Fibroblast of the aortic adventitia (primary cell): ENCODE results near the gene GADD45B. TPM values are rescaled to one million over a fixed set of nuclear protein-coding genes. Genes with fewer than 3 reads are reported as not detected.
"Not testable (repeated sequence)": the region's sequence is repeated elsewhere in the genome, so short reads cannot be mapped to it uniquely, and the experiment has no call there.

ENCODE experiments used
- DNase-seq: peaks from one replicate; pipeline ENCODE4 v3.0.0-alpha.2; 2010; ENCODE audit warnings: low read depth
- H3K4me3 ChIP-seq: 2 replicates; pipeline ENCODE4 v1.5.1; 2011; ENCODE audit warnings: low read depth, mild to moderate bottlenecking, control low read depth, low read length, moderate library complexity
- CTCF ChIP-seq: IDR thresholded peaks from 2 replicates; pipeline ENCODE4 v1.5.1; 2011; ENCODE audit warnings: mild to moderate bottlenecking, low read length, control low read depth, inconsistent platforms; ENCODE audit not compliant: insufficient read depth
- total RNA-seq: library from RNA; depleted of rRNA; stranded (reverse); fragments of >200 nt; gene quantifications from 2 replicates; pipeline ENCODE4 v1.2.3, GENCODE V29; 2012; ENCODE audit warnings: low replicate concordance

GADD45B gene
- total RNA-seq, 1 donor: 14.3 TPM

DNA sequence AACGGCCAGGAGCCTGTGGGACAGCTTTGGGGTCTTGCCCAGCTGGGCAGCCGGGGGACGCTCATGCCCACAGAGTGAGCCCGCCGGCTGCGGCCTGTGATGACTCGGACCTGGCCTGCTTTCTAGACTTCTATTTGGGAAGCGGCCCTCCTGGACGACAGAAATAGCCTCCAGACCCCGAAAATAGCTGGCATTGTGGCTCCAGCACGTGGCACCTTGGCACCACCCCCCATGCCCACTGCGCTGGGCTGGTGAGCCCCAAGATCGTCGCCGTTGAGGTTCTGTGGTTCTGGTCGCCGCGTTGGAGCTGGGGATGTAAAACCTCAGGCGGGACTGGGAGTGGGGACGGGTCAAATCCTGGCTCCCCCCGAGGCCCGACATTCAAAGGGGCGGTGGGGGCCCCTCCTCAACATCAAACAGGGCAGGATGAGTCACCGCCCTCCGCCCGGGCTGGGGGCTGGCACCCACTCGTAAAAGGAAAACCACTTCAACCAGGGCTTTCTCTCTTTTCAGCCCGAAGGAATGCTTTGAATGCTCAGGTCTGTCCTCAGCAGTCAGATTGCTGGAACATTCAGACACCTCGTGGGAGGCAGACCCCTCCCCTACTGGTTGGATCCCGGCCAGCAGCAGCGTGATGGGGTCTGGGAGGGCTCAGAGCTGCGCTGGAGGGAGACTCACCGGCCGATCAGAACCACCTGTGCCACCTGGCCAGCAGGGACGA, 42.1 kb downstream of the GADD45B start:
- DNase-seq: no peak
- no peak overlapping the region for H3K4me3 ChIP-seq
- TF ChIP-seq CTCF: no peak

DNA sequence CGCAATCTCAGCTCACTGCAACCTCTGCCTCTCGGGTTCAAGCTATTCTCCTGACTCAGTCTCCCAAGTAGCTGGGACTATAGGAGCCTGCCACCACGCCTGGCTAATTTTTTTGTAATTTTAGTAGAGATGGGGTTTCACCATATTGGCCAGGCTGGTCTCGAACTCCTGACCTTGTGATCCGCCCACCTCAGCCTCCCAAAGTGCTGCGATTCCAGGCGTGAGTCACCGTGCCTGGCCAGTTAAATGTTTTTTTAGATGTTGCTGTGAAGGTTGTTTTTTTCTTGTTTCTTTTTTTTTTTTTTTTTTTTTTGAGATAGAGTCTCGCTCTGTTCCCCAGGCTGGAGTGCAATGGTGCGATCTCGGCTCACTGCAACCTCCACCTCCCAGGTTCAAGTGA, 42.9 kb downstream of the GADD45B start:
- H3K4me3 ChIP-seq, DNase-seq: not testable (repeated sequence)

DNA sequence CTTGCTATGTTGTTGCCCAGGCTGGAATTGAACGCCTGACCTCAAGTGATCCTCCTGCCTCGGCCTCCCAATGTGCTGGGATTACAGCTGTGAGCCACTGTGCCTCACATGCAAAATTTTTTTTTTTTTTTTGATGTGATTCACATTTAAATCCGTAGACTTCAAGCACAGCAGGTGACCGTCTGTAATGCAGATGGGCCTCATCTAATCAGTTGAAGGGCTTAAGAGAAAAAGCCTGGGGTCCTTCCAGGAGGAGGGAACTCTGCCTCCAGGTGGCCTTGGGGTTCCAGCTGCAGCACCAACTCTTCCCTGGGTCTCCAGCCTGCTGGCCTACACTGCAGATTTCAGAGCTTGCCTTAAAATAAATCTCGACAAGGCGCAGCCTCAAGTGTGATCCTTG, 43.6 kb downstream of the GADD45B start:
- H3K4me3 ChIP-seq: no peak overlapping the region
- DNase-seq: no peak
- no peak for TF ChIP-seq CTCF

DNA sequence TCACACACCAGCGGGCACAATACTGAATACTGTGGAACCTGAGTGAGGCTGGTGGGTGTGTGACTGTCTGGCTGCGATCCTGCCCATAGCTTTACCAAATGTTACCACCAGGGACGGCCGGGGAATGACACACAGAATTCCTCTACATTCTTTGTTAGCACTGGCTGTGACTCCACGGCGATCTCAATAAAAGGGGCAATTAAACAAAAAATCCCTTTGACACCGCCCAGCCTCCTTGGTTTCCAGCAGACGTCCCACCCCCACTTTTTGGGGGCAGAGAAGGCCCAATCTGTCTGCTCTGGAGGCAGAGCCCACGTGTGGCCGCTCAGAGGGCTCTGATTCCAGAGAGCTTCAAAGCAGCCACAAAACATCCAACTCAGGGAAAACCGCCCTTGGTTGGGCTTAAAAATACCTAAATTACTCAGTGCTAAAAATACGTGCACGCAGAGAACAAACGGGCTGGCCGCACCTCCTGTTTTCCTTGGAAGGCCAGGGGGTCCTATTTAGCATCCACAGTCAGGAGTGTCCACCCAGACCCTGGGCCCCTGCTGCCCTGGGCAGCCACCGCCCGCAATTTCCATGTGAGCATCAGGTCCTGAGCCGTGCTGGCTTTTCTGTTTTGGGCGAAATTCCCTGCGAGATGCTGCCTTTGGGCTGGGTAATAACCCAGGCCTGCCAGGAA, 47.8 kb downstream of the GADD45B start:
- peak; percentile 63 for TF ChIP-seq CTCF
- peak; percentile 79 for DNase-seq

GRCh38 chr19:2524361-2524839, 48.5 kb downstream of the GADD45B start:
- TF ChIP-seq CTCF: no peak
- no peak for DNase-seq
- H3K4me3 ChIP-seq: no peak overlapping the region

More for the DNA sequence above, 47.8 kb downstream of the GADD45B start:
- no peak overlapping the region for H3K4me3 ChIP-seq

DNA sequence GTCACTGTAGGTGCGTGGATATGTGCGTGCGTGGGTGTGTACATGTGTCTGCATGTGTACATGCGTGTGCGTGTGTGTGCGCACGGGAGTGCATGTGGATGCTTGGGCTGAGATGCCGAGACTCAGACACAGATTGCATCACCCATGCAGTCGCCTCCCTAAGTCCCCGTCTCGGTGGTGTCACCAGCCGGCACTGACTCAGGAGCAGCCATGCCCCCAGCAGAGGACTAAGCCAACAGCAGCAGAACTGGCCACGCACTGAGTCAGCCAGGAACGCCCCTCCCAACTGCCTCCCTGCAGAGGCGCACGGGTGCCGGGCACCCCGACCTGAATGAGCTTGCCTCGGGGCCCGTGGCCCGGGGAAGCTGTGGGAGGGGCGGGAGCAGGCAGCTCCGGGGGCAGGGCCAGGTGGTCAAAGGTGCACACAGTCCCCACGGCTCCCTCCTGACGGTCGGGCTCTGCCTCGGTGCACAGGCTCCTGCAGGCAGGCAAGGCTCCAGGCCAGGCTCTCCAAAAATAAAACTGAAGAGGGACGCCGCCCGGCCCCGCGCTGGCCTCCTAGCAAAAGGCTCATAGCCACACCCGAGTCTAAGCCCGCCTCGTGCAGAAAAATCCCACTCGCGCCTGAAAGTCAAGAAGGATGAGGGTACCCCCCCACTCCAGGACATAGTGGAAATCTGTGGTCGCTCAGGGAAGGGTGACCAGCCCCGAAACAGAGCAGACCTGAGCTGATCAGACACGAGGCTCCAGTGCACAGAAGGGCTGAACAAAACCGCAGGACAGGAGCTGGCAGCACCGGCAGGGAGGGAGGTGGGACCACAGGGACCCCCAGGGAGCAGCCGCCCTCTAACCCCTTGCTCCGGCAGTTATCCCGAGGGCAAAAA, 49.2 kb downstream of the GADD45B start:
- TF ChIP-seq CTCF: no peak
- DNase-seq: peak; percentile 51
- H3K4me3 ChIP-seq: peak overlapping the region; percentile 4

DNA sequence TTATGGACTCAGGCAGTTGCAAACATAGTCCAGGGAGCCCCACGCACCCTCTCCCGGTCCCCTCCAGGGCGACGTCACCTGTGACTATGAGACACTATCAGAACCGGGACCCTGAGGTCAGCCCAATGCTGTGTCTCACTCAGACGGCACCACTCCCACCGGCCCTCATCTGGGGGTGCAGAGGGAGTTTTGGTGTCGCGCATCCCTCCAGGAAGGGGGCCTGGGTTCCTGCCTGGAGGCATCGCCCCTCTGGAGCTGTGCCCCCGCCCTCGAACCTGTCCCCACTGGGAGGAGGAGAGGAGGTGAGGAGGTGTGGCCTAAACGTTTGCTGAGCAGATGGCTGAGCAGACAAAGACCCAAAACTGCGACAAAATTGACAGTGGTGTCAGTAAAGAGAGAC, 51.2 kb downstream of the GADD45B start:
- DNase-seq: no peak
- no peak overlapping the region for H3K4me3 ChIP-seq
- TF ChIP-seq CTCF: no peak
